Transverse colon (tissue), 4 donors: ENCODE measurements around the gene MED7. TPM values are rescaled to one million over a fixed set of nuclear protein-coding genes. Genes with fewer than 3 reads are reported as not detected.

Experiments used
- DNase-seq: peaks from one replicate; pipeline ENCODE4 v3.0.0-alpha.2; 2019
- H3K27ac ChIP-seq, 4 donors: fragments of 200-600 bp; sonication (generic); 2 replicates each; pipeline ENCODE4 v1.5.1; 2016 to 2018; ENCODE audit warnings: inconsistent platforms in 4 of 4
- H3K27me3 ChIP-seq: fragments of 200-600 bp; sonication (generic); 2 replicates; pipeline ENCODE4 v1.5.1; 2017; ENCODE audit warnings: inconsistent platforms
- H3K36me3 ChIP-seq, 4 donors: fragments of 200-600 bp; sonication (generic); 2 replicates each; pipeline ENCODE4 v1.5.1; 2017 to 2019; ENCODE audit warnings: inconsistent platforms in 4 of 4
- H3K4me1 ChIP-seq, 4 donors: fragments of 200-600 bp; sonication (generic); 2 replicates each; pipeline ENCODE4 v1.5.1; 2017 to 2020; ENCODE audit warnings: inconsistent platforms in 4 of 4
- H3K4me3 ChIP-seq, 4 donors: fragments of 200-600 bp; sonication (generic); 1 replicate in 1 of 4; 2 replicates in 3 of 4; pipeline versions ENCODE4 v1.5.1 to v1.6.1; 2017 to 2019; ENCODE audit warnings: inconsistent platforms in 4 of 4
- H3K9me3 ChIP-seq, 2 donors: fragments of 200-600 bp; sonication (generic); 2 replicates each; pipeline ENCODE4 v1.5.1; 2017 to 2019; ENCODE audit warnings: inconsistent platforms in 2 of 2
- EP300 ChIP-seq: sonication (generic); formaldehyde crosslinking; IDR thresholded peaks from one replicate; pipeline ENCODE4 v1.6.1; 2017; ENCODE audit warnings: antibody characterized with exemption, low read depth
- POLR2A ChIP-seq: fragments of 450-650 bp; IDR thresholded peaks from one replicate; pipeline ENCODE4 v1.6.1; 2016; ENCODE audit warnings: antibody characterized with exemption, mild to moderate bottlenecking, moderate library complexity
- POLR2AphosphoS5 ChIP-seq, 3 donors: sonication (generic); formaldehyde crosslinking; IDR thresholded peaks; one replicate each; pipeline ENCODE4 v1.6.1; 2016; ENCODE audit warnings: antibody characterized with exemption in 3 of 3
- WGBS, 2 donors: methylation state at CpG; one replicate each; pipeline ENCODE4 v1.1.5; 2018; ENCODE audit warnings: low coverage in 1 of 2; 5-methylcytosine and 5-hydroxymethylcytosine counted together
- in situ Hi-C, 4 donors: fragments of 200-750 bp; cut with MboI; loops; one replicate each; pipeline versions ENCODE4 v1.15.0 to v1.15.1; 2017; ENCODE audit warnings: low sequenced_read_pairs in 3 of 4, low pct_ligation_motif_present in 1 of 4, low pct_unique_long_range_greater_than_20kb in 1 of 4
- intact Hi-C: fragments of 100-400 bp; cut with DNase I; formaldehyde crosslinking; loops from one replicate; pipeline ENCODE4 v1.15.1; 2023; ENCODE audit warnings: low total_unique reads
- total RNA-seq, 4 donors: library from RNA; depleted of rRNA; stranded (reverse); fragments of >200 nt; gene quantifications; one replicate each; pipeline ENCODE4 v1.1.0, GENCODE V29; 2016
- TF ChIP-seq, protein P1 (sequence below), 5 experiments: fragments of 200-600 bp in 3 of 5; fragments of 450-650 bp in 2 of 5; sonication (generic) in 3 of 5; IDR thresholded peaks; 1 replicate in 2 of 5; 2 replicates in 3 of 5; pipeline ENCODE4 v1.5.1; 2016 to 2017; ENCODE audit warnings: antibody characterized with exemption in 5 of 5, inconsistent platforms in 3 of 5, mild to moderate bottlenecking in 2 of 5, moderate library complexity in 1 of 5

Gene MED7
- total RNA-seq, 4 donors from 2014 or later, result 10.0 to 12.1 (median 11.0) TPM; not detected in 1

DNA sequence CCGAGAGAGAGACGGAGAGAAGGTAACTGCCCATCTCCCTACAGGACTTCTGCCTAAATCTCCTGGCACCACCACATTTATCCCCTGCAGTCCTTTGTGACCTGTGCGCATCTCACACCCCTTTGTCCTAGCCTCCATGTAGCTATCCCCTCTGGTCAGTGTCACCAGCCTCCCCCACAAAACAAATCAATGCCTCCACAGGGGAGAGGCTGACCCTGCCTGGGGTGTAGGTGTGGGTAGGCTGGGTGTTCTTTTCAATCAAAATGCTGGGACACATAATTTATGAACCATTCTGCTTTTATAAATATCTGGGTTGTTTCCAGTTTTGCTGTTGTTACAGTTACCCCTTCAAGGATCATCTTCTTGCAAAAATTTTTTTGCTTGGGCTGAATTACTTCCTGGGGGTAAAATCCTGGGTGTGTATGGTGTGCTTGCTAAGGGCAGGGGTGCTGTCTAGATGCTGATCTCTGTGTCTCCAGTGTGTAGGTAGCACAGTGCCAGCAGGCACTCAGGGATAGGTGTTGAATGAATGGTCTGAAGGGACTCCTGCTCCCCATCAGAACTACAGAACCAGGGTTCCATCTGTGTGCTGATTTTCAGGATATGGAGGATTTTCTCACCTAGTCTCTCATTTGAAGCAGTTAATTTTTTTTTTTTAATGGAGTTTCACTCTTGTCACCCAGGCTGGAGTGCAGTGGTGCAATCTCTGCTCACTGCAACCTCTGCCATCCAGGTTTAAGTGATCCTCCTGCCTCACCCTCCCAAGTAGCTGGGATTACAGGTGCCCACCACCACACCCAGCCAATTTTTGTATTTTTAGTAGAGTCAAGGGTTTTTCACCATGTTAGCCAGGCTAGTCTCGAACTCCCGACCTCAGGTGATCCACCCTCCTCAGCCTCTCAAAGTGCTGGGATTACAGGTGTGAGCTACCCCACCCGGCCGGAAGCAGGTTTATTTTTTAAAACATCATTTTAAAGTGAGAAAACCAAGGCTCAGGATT, 23.8 kb upstream of the MED7 start, which contains the start of gene GARIN3:
GARIN3 (minus strand) TSS at position 51 of the 1,000 bp plus-strand sequence. CDS start 96 bp downstream, outside the sequence.
- H3K9me3 ChIP-seq, result no peaks in the 10 kb centered on the region
- H3K27ac ChIP-seq, result no peak within 1 kb of the TSS
- H3K4me1 ChIP-seq, result no peaks in the 10 kb centered on the region
- no peaks in the 10 kb centered on the region for H3K27me3 ChIP-seq
- H3K36me3 ChIP-seq, result no peaks in the 10 kb centered on the region
- DNase-seq, result no peak
- TF ChIP-seq POLR2AphosphoS5 (IDR thresholded peaks at IDR 0.05), result no peak
- no peak for TF ChIP-seq POLR2A
- no peak for TF ChIP-seq EP300
- TF ChIP-seq, protein P1, sequence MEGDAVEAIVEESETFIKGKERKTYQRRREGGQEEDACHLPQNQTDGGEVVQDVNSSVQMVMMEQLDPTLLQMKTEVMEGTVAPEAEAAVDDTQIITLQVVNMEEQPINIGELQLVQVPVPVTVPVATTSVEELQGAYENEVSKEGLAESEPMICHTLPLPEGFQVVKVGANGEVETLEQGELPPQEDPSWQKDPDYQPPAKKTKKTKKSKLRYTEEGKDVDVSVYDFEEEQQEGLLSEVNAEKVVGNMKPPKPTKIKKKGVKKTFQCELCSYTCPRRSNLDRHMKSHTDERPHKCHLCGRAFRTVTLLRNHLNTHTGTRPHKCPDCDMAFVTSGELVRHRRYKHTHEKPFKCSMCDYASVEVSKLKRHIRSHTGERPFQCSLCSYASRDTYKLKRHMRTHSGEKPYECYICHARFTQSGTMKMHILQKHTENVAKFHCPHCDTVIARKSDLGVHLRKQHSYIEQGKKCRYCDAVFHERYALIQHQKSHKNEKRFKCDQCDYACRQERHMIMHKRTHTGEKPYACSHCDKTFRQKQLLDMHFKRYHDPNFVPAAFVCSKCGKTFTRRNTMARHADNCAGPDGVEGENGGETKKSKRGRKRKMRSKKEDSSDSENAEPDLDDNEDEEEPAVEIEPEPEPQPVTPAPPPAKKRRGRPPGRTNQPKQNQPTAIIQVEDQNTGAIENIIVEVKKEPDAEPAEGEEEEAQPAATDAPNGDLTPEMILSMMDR (IDR thresholded peaks at IDR 0.05), result no peak
- 72 to 100% methylated on average over 2 to 7 of the region's 7 CpGs for WGBS, 2 donors
- no peak within 1 kb of the TSS for H3K4me3 ChIP-seq
- intact Hi-C loops (no loop called here), in situ Hi-C loops (loop anchor here in 1 of 4 donors (25.0 kb wide), 1 partner anchor 146 kb away; no protein-coding TSS in a partner anchor)

DNA sequence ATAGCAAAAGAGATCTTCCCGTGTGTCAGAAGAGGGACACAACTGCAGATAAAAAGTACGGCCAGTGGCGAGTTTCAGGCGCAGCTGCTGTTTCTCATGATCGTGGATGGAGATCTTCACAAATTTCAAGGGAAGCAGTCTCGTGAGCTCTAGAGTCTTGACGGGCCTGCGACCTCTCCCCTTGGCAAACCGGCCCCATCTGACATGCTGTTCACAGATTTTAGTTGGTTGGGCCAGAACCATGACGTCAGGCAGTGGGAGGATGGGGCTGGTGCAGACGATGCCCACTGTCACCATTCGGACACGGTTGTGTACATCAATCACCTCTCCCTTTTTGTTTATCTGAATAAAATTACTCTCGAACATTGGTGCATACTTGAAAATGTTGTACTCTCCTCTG, 23.0 kb upstream of the MED7 start:
- Histone ChIP-seq H3K4me1 (no peaks in the 10 kb centered on the region), H3K36me3 (no peaks in the 10 kb centered on the region), H3K27me3 (no peaks in the 10 kb centered on the region), H3K27ac (no peak overlapping the region), H3K9me3 (no peaks in the 10 kb centered on the region), H3K4me3 (no peak overlapping the region)
- WGBS, 2 donors, result 88 to 100% methylated on average over 5 to 14 of the region's 14 CpGs
- in situ Hi-C loops, result loop anchor here in 1 of 4 donors (25.0 kb wide), 1 partner anchor 147 kb away; no protein-coding TSS in a partner anchor
- intact Hi-C loops, result no loop called here
- TF ChIP-seq, protein P1 (IDR thresholded peaks at IDR 0.05), result no peak
- TF ChIP-seq POLR2A (no peak), POLR2AphosphoS5 (IDR thresholded peaks at IDR 0.05) (no peak), EP300 (no peak)
- DNase-seq, result no peak

DNA sequence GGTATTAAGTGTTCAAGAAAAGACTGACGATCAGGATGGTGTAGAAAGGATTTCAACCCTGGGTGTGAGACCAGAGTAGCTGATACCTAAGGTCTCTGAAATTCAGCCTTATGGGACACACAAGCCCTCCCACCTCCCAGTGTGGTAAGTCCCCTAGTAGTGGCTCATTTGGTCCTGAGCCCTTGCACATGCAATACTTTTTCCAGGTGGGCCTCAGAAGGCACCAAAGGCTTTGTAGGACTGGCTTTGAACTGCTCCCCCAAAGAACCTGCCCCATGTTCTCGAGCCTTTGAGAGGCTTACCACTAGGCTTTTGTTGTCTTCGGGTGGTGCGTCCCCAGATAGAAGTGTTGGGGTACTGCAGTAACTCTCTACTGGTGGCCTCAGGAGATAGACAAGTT, 22.6 kb upstream of the MED7 start:
- intact Hi-C loops, result no loop called here
- 33 to 93% methylated on average over 1 to 4 of the region's 4 CpGs for whole genome bisulfite sequencing, 2 donors
- no peaks in the 10 kb centered on the region for H3K4me1 ChIP-seq
- H3K4me3 ChIP-seq, result no peak overlapping the region
- no peaks in the 10 kb centered on the region for H3K36me3 ChIP-seq
- H3K9me3 ChIP-seq, result no peaks in the 10 kb centered on the region
- no peak for DNase-seq
- no peak overlapping the region for H3K27ac ChIP-seq
- H3K27me3 ChIP-seq, result no peaks in the 10 kb centered on the region
- in situ Hi-C loops, result loop anchor here in 1 of 4 donors (25.0 kb wide), 1 partner anchor 147 kb away; no protein-coding TSS in a partner anchor
- TF ChIP-seq POLR2A (no peak), EP300 (no peak), POLR2AphosphoS5 (IDR thresholded peaks at IDR 0.05) (no peak)
- TF ChIP-seq, protein P1 (IDR thresholded peaks at IDR 0.05), result no peak

DNA sequence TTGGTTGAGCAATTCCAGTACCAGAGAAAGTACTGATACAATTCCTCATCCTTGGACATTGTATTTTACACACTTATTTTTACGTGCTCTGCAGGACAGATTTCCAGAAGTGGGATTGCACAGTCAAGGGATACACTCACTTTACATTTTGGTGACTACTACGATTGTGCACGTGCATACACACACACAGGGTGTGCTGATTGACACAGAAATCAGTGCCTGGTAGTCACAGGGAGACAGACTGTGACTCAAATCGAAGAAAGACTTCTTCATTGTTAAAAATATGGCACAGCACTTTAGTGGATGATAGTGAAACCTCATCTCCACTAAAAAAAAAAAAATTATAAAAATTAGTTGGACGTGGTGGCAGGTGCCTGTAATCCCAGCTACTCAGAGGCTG, 21.9 kb upstream of the MED7 start:
- H3K9me3 ChIP-seq, result no peaks in the 10 kb centered on the region
- intact Hi-C loops, result no loop called here
- no peaks in the 10 kb centered on the region for H3K4me1 ChIP-seq
- no peaks in the 10 kb centered on the region for H3K36me3 ChIP-seq
- no peaks in the 10 kb centered on the region for H3K27me3 ChIP-seq
- H3K4me3 ChIP-seq, result no peak overlapping the region
- no peak for TF ChIP-seq EP300
- TF ChIP-seq, protein P1 (IDR thresholded peaks at IDR 0.05), result no peak
- 77 to 93% methylated on average over 4 to 5 of the region's 5 CpGs for WGBS, 2 donors
- no peak for DNase-seq
- in situ Hi-C loops, result loop anchor here in 1 of 4 donors (25.0 kb wide), 1 partner anchor 148 kb away; no protein-coding TSS in a partner anchor
- no peak overlapping the region for H3K27ac ChIP-seq
